ENCODE measurements around the gene CTSA.

CTSA gene

GRCh38 chr20:45897289-45897688, 6.2 kb downstream of the CTSA start:
- TF ChIP-seq GATA2 (IDR thresholded peaks at IDR 0.05; ENCODE audit: low read depth, low read length) (no peak), GATA3 (IDR thresholded peaks at IDR 0.05; ENCODE audit: low read depth, low read length) (no peak)

- no peak for TF ChIP-seq GATA3 (IDR thresholded peaks at IDR 0.05; ENCODE audit: low read depth, low read length)
- no peak for TF ChIP-seq GATA2 (IDR thresholded peaks at IDR 0.05; ENCODE audit: low read depth, low read length)
These were observed 6.6 kb downstream of the CTSA start for GRCh38 chr20:45897692-45898091.

GRCh38 chr20:45898285-45898684, 7.2 kb downstream of the CTSA start:
- no peak for TF ChIP-seq GATA2 (IDR thresholded peaks at IDR 0.05; ENCODE audit: low read depth, low read length)
- no peak for TF ChIP-seq GATA3 (IDR thresholded peaks at IDR 0.05; ENCODE audit: low read depth, low read length)

- TF ChIP-seq GATA2 (IDR thresholded peaks at IDR 0.05; ENCODE audit: low read depth, low read length) = no peak
- TF ChIP-seq GATA3 (IDR thresholded peaks at IDR 0.05; ENCODE audit: low read depth, low read length) = no peak
These were observed 8.1 kb downstream of the CTSA start for GRCh38 chr20:45899046-45899835.

- TF ChIP-seq GATA3 (IDR thresholded peaks at IDR 0.05; ENCODE audit: low read depth, low read length) (no peak), GATA2 (IDR thresholded peaks at IDR 0.05; ENCODE audit: low read depth, low read length) (no peak)
These were observed 11.1 kb downstream of the CTSA start for GRCh38 chr20:45902199-45902701.

- no peak for TF ChIP-seq GATA2 (IDR thresholded peaks at IDR 0.05; ENCODE audit: low read depth, low read length)
- no peak for TF ChIP-seq GATA3 (IDR thresholded peaks at IDR 0.05; ENCODE audit: low read depth, low read length)
These were observed 13.7 kb downstream of the CTSA start for GRCh38 chr20:45904583-45905504.

GRCh38 chr20:45905505-45906079, 14.5 kb downstream of the CTSA start:
- TF ChIP-seq GATA2 (IDR thresholded peaks at IDR 0.05; ENCODE audit: low read depth, low read length) (no peak), GATA3 (IDR thresholded peaks at IDR 0.05; ENCODE audit: low read depth, low read length) (no peak)

GRCh38 chr20:45907219-45907948, 16.2 kb downstream of the CTSA start:
- TF ChIP-seq GATA2 (IDR thresholded peaks at IDR 0.05; ENCODE audit: low read depth, low read length) = no peak
- TF ChIP-seq GATA3 (IDR thresholded peaks at IDR 0.05; ENCODE audit: low read depth, low read length) = no peak

GRCh38 chr20:45908084-45908483, 16.9 kb downstream of the CTSA start:
- TF ChIP-seq GATA3 (IDR thresholded peaks at IDR 0.05; ENCODE audit: low read depth, low read length) = no peak
- TF ChIP-seq GATA2 (IDR thresholded peaks at IDR 0.05; ENCODE audit: low read depth, low read length) = no peak

- no peak for TF ChIP-seq GATA3 (IDR thresholded peaks at IDR 0.05; ENCODE audit: low read depth, low read length)
- TF ChIP-seq GATA2 (IDR thresholded peaks at IDR 0.05; ENCODE audit: low read depth, low read length) = no peak
These were observed 18.2 kb downstream of the CTSA start for GRCh38 chr20:45909336-45909808.

GRCh38 chr20:45909817-45910669, 18.9 kb downstream of the CTSA start:
- TF ChIP-seq GATA2 (IDR thresholded peaks at IDR 0.05; ENCODE audit: low read depth, low read length) (no peak), GATA3 (IDR thresholded peaks at IDR 0.05; ENCODE audit: low read depth, low read length) (no peak)

GRCh38 chr20:45910670-45911485, 19.7 kb downstream of the CTSA start:
- TF ChIP-seq GATA2 (IDR thresholded peaks at IDR 0.05; ENCODE audit: low read depth, low read length) (peak; percentile 47; the same call in 1 of the 2 replicates), GATA3 (IDR thresholded peaks at IDR 0.05; ENCODE audit: low read depth, low read length) (no peak)
